H9 (cell line): Measurements from ENCODE around the gene PPP3CA. TPM values are rescaled to one million over a fixed set of nuclear protein-coding genes. Genes with fewer than 3 reads are reported as not detected.
A peak's percentile ranks its signal among the peaks of the same experiment; 100 is the strongest.

Source experiments
- DNase-seq: peaks from one replicate; pipeline ENCODE4 v3.0.0-alpha.2; 2017
- H2AFZ ChIP-seq: one replicate; pipeline ENCODE4 v1.6.1; 2013; ENCODE audit warnings: mild to moderate bottlenecking, low read length, control low read depth, moderate library complexity
- H2AK5ac ChIP-seq: 2 replicates; pipeline ENCODE4 v1.6.1; 2013; ENCODE audit warnings: low read length, control low read depth, mixed read lengths; ENCODE audit not compliant: insufficient read length
- H2BK120ac ChIP-seq: one replicate; pipeline ENCODE4 v1.6.1; 2013; ENCODE audit warnings: low read depth, mild to moderate bottlenecking, low read length, control low read depth, inconsistent platforms; ENCODE audit not compliant: poor library complexity, severe bottlenecking
- H2BK12ac ChIP-seq: 2 replicates; pipeline ENCODE4 v1.6.1; 2013; ENCODE audit warnings: low read length, control low read depth, mixed read lengths, low read depth; ENCODE audit not compliant: insufficient read length
- H2BK15ac ChIP-seq: 2 replicates; pipeline ENCODE4 v1.6.1; 2013; ENCODE audit warnings: low read depth, low read length, control low read depth
- H2BK20ac ChIP-seq: one replicate; pipeline ENCODE4 v1.6.1; 2013; ENCODE audit warnings: low read depth, mild to moderate bottlenecking, low read length, control low read depth, inconsistent platforms; ENCODE audit not compliant: poor library complexity, severe bottlenecking
- H2BK5ac ChIP-seq: 2 replicates; pipeline ENCODE4 v1.6.1; 2013; ENCODE audit warnings: low read length, control low read depth, mixed read lengths; ENCODE audit not compliant: insufficient read length
- H3K14ac ChIP-seq: 2 replicates; pipeline ENCODE4 v1.6.1; 2013; ENCODE audit warnings: low read length, control low read depth; ENCODE audit not compliant: insufficient read depth
- H3K18ac ChIP-seq: 2 replicates; pipeline ENCODE4 v1.6.1; 2013; ENCODE audit warnings: low read depth, mild to moderate bottlenecking, mixed read lengths, low read length, control low read depth; ENCODE audit not compliant: insufficient read length
- H3K23ac ChIP-seq: 2 replicates; pipeline ENCODE4 v1.6.1; 2013; ENCODE audit warnings: low read length, control low read depth, mixed read lengths, low read depth; ENCODE audit not compliant: insufficient read length
- H3K23me2 ChIP-seq: 2 replicates; pipeline ENCODE4 v1.6.1; 2013; ENCODE audit warnings: low read depth, mild to moderate bottlenecking, mixed read lengths, low read length, control low read depth; ENCODE audit not compliant: insufficient read length, poor library complexity, severe bottlenecking
- H3K27ac ChIP-seq: 2 replicates; pipeline ENCODE4 v1.5.1; 2013; ENCODE audit warnings: low read length, control low read depth, mixed read lengths, low read depth; ENCODE audit not compliant: insufficient read length
- H3K27me3 ChIP-seq: 2 replicates; pipeline ENCODE4 v1.6.1; 2013; ENCODE audit warnings: low read length, control low read depth, inconsistent platforms; ENCODE audit not compliant: insufficient read depth
- H3K4ac ChIP-seq: 2 replicates; pipeline ENCODE4 v1.6.1; 2013; ENCODE audit warnings: low read depth, mild to moderate bottlenecking, control low read depth, inconsistent platforms, low read length, moderate library complexity
- H3K4me1 ChIP-seq: 2 replicates; pipeline ENCODE4 v1.6.1; 2013; ENCODE audit warnings: low read length, control low read depth, inconsistent platforms; ENCODE audit not compliant: insufficient read depth
- H3K4me2 ChIP-seq: 2 replicates; pipeline ENCODE4 v1.6.1; 2013; ENCODE audit warnings: low read length, control low read depth, mixed read lengths; ENCODE audit not compliant: insufficient read length, insufficient read depth
- H3K56ac ChIP-seq: 2 replicates; pipeline ENCODE4 v1.6.1; 2013; ENCODE audit warnings: low read depth, mild to moderate bottlenecking, mixed read lengths, low read length, control low read depth; ENCODE audit not compliant: insufficient read length
- H3K79me1 ChIP-seq: 2 replicates; pipeline ENCODE4 v1.6.1; 2013; ENCODE audit warnings: low read depth, mild to moderate bottlenecking, moderate library complexity, low read length, control low read depth, inconsistent platforms; ENCODE audit not compliant: insufficient read depth, poor library complexity, severe bottlenecking
- H3K79me2 ChIP-seq: 2 replicates; pipeline ENCODE4 v1.6.1; 2013; ENCODE audit warnings: low read length, control low read depth, inconsistent platforms; ENCODE audit not compliant: insufficient read depth
- H3K9ac ChIP-seq: 2 replicates; pipeline ENCODE4 v1.6.1; 2013; ENCODE audit warnings: low read length, control low read depth, mixed read lengths; ENCODE audit not compliant: insufficient read length; ENCODE audit errors: extremely low read depth
- H3K9me3 ChIP-seq: one replicate; pipeline ENCODE4 v1.6.1; 2013; ENCODE audit warnings: low read depth, low read length, inconsistent platforms; ENCODE audit not compliant: control insufficient read depth
- H3T11ph ChIP-seq: one replicate; pipeline ENCODE4 v1.6.1; 2013; ENCODE audit warnings: mild to moderate bottlenecking, low read length, control low read depth, inconsistent platforms
- H4K20me1 ChIP-seq: one replicate; pipeline ENCODE4 v1.6.1; 2013; ENCODE audit not compliant: control insufficient read depth, insufficient read length, insufficient read depth
- H4K5ac ChIP-seq: 2 replicates; pipeline ENCODE4 v1.6.1; 2013; ENCODE audit warnings: low read depth, mild to moderate bottlenecking, mixed read lengths, low read length, control low read depth; ENCODE audit not compliant: insufficient read length
- H4K8ac ChIP-seq: replicated peaks from 2 replicates; pipeline ENCODE4 v1.6.1; 2013; ENCODE audit warnings: low read length, control low read depth, mixed read lengths, low read depth; ENCODE audit not compliant: insufficient read length
- H4K91ac ChIP-seq: 2 replicates; pipeline ENCODE4 v1.6.1; 2013; ENCODE audit warnings: low read depth, mild to moderate bottlenecking, moderate library complexity, mixed read lengths, low read length, control low read depth; ENCODE audit not compliant: insufficient read length
- H3K27ac Mint-ChIP-seq, 3 experiments: 2 replicates in 2 of 3; 3 replicates in 1 of 3; pipeline ENCODE4 v1.8.0; 2020 to 2021; ENCODE audit warnings: mixed read lengths in 3 of 3, mild to moderate bottlenecking in 1 of 3, moderate library complexity in 1 of 3
- H3K27me3 Mint-ChIP-seq: 2 replicates; pipeline ENCODE4 v1.8.0; 2021; ENCODE audit warnings: low read depth, mild to moderate bottlenecking, moderate library complexity, mixed read lengths
- H3K36me3 Mint-ChIP-seq, 3 experiments: 2 replicates in 2 of 3; 3 replicates in 1 of 3; pipeline ENCODE4 v1.8.0; 2020 to 2021; ENCODE audit warnings: low read depth in 3 of 3, mixed read lengths in 3 of 3; ENCODE audit not compliant: insufficient read depth in 1 of 3
- H3K4me1 Mint-ChIP-seq, 2 experiments: 2 replicates each; pipeline ENCODE4 v1.8.0; 2020; ENCODE audit warnings: mixed read lengths in 2 of 2
- H3K4me3 Mint-ChIP-seq, 2 experiments: 2 replicates in 1 of 2; 3 replicates in 1 of 2; pipeline ENCODE4 v1.8.0; 2020 to 2021; ENCODE audit warnings: mild to moderate bottlenecking in 2 of 2, mixed read lengths in 2 of 2, moderate library complexity in 1 of 2
- H3K9me3 Mint-ChIP-seq, 2 experiments: 2 replicates in 1 of 2; 3 replicates in 1 of 2; pipeline ENCODE4 v1.8.0; 2020; ENCODE audit warnings: mild to moderate bottlenecking in 2 of 2, mixed read lengths in 2 of 2, moderate library complexity in 1 of 2
- CTCF ChIP-seq: fragments of 200-600 bp; sonication (generic); conservative IDR thresholded peaks from 3 replicates; pipeline ENCODE4 v1.8.0; 2021; ENCODE audit warnings: antibody characterized with exemption, mild to moderate bottlenecking
- WGBS: extraction: QIAGEN DNeasy Blood & Tissue Kit; methylation state at CpG from one replicate; pipeline ENCODE4 v1.1.7; 2013; ENCODE audit warnings: missing lambda C conversion rate, low lambda C conversion rate, mixed read lengths; ENCODE audit not compliant: insufficient read length; ENCODE audit errors: extremely low coverage; 5-methylcytosine and 5-hydroxymethylcytosine counted together
- total RNA-seq: library from RNA; stranded (reverse); gene quantifications from 2 replicates; pipeline ENCODE4 v1.2.1, GENCODE V29; 2021

The PPP3CA gene
- total RNA-seq, 1 experiment from 2014 or later: 16.8 TPM

- no peak for TF ChIP-seq CTCF
- WGBS: no CpG with 5 or more reads among the region's 4 CpGs
Observed at GRCh38 chr4:101174679-101175345, 172.5 kb downstream of the PPP3CA start.

More at GRCh38 chr4:101174679-101175345, 172.5 kb downstream of the PPP3CA start:
- no peaks in the 10 kb centered on the region for H3K4me1 ChIP-seq
- H3K56ac ChIP-seq: no peak overlapping the region
- H3K27me3 Mint-ChIP-seq: no peaks in the 10 kb centered on the region
- H3K4ac ChIP-seq: no peak overlapping the region
- no peak overlapping the region for H2BK20ac ChIP-seq
- H3K79me1 ChIP-seq: no peaks in the 10 kb centered on the region
- no peak overlapping the region for H3K14ac ChIP-seq
- H3K27me3 ChIP-seq: no peaks in the 10 kb centered on the region
- H3K18ac ChIP-seq: no peak overlapping the region
- H3K9ac ChIP-seq: no peak overlapping the region
- H2BK5ac ChIP-seq: no peak overlapping the region
- peak overlapping the region in 2 of 3 experiments; percentile 26 to 40; a peak in 2 of 7 replicates for H3K27ac Mint-ChIP-seq
- no peak overlapping the region for H2BK15ac ChIP-seq
- no peaks in the 10 kb centered on the region for H4K20me1 ChIP-seq
- H3K23ac ChIP-seq: no peak overlapping the region
- H2AK5ac ChIP-seq: no peak overlapping the region
- H4K91ac ChIP-seq: no peak overlapping the region
- no peak overlapping the region for H4K8ac ChIP-seq
- DNase-seq: no peak
- H2AFZ ChIP-seq: no peak overlapping the region
- no peak overlapping the region for H2BK120ac ChIP-seq
- peaks cover 21 to 36% of the 10 kb centered on the region in 2 experiments for H3K4me1 Mint-ChIP-seq
- H3K36me3 Mint-ChIP-seq: no peaks in the 10 kb centered on the region; a peak in 1 of 7 replicates
- no peak overlapping the region for H4K5ac ChIP-seq
- H3K23me2 ChIP-seq: no peaks in the 10 kb centered on the region
- H3T11ph ChIP-seq: no peak overlapping the region
- no peak overlapping the region for H3K27ac ChIP-seq
- H3K9me3 Mint-ChIP-seq: no peaks in the 10 kb centered on the region
- H2BK12ac ChIP-seq: no peak overlapping the region
- no peak overlapping the region for H3K4me2 ChIP-seq
- H3K79me2 ChIP-seq: no peaks in the 10 kb centered on the region
- no peak overlapping the region for H3K4me3 Mint-ChIP-seq
- H3K9me3 ChIP-seq: no peaks in the 10 kb centered on the region
